GM19035 (cell line): Measurements from ENCODE around the gene STH.
"Not testable (repeated sequence)": the region's sequence is repeated elsewhere in the genome, so short reads cannot be mapped to it uniquely, and the experiment has no call there.

Source experiments
- ATAC-seq: cut with Tn5 transposase; IDR thresholded peaks from one replicate; pipeline ENCODE4 v1.9.1; 2021; ENCODE audit not compliant: unreplicated experiment

Gene STH

GRCh38 chr17:46002973-46003316 lies 3.9 kb downstream of the STH start:
- ATAC-seq, result no peak

GRCh38 chr17:46003907-46004748 lies 5.1 kb downstream of the STH start:
- ATAC-seq, result no peak

DNA sequence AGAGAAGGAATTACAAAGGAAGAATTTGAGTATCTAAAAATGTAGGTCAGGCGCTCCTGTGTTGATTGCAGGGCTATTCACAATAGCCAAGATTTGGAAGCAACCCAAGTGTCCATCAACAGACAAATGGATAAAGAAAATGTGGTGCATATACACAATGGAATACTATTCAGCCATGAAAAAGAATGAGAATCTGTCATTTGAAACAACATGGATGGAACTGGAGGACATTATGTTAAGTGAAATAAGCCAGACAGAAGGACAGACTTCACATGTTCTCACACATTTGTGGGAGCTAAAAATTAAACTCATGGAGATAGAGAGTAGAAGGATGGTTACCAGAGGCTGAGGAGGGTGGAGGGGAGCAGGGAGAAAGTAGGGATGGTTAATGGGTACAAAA lies 7.0 kb downstream of the STH start:
- not testable (repeated sequence) for ATAC-seq

GRCh38 chr17:46007461-46007965 lies 8.5 kb downstream of the STH start:
- ATAC-seq, result no peak

GRCh38 chr17:46008591-46008990 lies 9.5 kb downstream of the STH start:
- no peak for ATAC-seq

DNA sequence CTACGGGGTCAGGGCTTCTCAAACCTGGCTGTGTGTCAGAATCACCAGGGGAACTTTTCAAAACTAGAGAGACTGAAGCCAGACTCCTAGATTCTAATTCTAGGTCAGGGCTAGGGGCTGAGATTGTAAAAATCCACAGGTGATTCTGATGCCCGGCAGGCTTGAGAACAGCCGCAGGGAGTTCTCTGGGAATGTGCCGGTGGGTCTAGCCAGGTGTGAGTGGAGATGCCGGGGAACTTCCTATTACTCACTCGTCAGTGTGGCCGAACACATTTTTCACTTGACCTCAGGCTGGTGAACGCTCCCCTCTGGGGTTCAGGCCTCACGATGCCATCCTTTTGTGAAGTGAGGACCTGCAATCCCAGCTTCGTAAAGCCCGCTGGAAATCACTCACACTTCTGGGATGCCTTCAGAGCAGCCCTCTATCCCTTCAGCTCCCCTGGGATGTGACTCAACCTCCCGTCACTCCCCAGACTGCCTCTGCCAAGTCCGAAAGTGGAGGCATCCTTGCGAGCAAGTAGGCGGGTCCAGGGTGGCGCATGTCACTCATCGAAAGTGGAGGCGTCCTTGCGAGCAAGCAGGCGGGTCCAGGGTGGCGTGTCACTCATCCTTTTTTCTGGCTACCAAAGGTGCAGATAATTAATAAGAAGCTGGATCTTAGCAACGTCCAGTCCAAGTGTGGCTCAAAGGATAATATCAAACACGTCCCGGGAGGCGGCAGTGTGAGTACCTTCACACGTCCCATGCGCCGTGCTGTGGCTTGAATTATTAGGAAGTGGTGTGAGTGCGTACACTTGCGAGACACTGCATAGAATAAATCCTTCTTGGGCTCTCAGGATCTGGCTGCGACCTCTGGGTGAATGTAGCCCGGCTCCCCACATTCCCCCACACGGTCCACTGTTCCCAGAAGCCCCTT lies 10.9 kb downstream of the STH start:
- no peak for ATAC-seq

DNA sequence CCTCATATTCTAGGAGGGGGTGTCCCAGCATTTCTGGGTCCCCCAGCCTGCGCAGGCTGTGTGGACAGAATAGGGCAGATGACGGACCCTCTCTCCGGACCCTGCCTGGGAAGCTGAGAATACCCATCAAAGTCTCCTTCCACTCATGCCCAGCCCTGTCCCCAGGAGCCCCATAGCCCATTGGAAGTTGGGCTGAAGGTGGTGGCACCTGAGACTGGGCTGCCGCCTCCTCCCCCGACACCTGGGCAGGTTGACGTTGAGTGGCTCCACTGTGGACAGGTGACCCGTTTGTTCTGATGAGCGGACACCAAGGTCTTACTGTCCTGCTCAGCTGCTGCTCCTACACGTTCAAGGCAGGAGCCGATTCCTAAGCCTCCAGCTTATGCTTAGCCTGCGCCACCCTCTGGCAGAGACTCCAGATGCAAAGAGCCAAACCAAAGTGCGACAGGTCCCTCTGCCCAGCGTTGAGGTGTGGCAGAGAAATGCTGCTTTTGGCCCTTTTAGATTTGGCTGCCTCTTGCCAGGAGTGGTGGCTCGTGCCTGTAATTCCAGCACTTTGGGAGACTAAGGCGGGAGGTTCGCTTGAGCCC lies 11.6 kb downstream of the STH start:
- ATAC-seq, result no peak

DNA sequence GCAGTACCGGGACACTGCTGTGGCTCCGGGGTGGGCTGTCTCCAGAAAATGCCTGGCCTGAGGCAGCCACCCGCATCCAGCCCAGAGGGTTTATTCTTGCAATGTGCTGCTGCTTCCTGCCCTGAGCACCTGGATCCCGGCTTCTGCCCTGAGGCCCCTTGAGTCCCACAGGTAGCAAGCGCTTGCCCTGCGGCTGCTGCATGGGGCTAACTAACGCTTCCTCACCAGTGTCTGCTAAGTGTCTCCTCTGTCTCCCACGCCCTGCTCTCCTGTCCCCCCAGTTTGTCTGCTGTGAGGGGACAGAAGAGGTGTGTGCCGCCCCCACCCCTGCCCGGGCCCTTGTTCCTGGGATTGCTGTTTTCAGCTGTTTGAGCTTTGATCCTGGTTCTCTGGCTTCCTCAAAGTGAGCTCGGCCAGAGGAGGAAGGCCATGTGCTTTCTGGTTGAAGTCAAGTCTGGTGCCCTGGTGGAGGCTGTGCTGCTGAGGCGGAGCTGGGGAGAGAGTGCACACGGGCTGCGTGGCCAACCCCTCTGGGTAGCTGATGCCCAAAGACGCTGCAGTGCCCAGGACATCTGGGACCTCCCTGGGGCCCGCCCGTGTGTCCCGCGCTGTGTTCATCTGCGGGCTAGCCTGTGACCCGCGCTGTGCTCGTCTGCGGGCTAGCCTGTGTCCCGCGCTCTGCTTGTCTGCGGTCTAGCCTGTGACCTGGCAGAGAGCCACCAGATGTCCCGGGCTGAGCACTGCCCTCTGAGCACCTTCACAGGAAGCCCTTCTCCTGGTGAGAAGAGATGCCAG lies 12.9 kb downstream of the STH start:
- ATAC-seq, result no peak

DNA sequence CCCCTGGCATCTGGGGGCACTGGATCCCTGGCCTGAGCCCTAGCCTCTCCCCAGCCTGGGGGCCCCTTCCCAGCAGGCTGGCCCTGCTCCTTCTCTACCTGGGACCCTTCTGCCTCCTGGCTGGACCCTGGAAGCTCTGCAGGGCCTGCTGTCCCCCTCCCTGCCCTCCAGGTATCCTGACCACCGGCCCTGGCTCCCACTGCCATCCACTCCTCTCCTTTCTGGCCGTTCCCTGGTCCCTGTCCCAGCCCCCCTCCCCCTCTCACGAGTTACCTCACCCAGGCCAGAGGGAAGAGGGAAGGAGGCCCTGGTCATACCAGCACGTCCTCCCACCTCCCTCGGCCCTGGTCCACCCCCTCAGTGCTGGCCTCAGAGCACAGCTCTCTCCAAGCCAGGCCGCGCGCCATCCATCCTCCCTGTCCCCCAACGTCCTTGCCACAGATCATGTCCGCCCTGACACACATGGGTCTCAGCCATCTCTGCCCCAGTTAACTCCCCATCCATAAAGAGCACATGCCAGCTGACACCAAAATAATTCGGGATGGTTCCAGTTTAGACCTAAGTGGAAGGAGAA lies 13.5 kb downstream of the STH start:
- ATAC-seq, result no peak

- no peak for ATAC-seq
Measured at GRCh38 chr17:46013127-46013501, 14.1 kb downstream of the STH start.

DNA sequence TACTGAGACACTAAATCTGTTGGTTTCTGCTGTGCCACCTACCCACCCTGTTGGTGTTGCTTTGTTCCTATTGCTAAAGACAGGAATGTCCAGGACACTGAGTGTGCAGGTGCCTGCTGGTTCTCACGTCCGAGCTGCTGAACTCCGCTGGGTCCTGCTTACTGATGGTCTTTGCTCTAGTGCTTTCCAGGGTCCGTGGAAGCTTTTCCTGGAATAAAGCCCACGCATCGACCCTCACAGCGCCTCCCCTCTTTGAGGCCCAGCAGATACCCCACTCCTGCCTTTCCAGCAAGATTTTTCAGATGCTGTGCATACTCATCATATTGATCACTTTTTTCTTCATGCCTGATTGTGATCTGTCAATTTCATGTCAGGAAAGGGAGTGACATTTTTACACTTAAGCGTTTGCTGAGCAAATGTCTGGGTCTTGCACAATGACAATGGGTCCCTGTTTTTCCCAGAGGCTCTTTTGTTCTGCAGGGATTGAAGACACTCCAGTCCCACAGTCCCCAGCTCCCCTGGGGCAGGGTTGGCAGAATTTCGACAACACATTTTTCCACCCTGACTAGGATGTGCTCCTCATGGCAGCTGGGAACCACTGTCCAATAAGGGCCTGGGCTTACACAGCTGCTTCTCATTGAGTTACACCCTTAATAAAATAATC lies 14.6 kb downstream of the STH start:
- no peak for ATAC-seq

DNA sequence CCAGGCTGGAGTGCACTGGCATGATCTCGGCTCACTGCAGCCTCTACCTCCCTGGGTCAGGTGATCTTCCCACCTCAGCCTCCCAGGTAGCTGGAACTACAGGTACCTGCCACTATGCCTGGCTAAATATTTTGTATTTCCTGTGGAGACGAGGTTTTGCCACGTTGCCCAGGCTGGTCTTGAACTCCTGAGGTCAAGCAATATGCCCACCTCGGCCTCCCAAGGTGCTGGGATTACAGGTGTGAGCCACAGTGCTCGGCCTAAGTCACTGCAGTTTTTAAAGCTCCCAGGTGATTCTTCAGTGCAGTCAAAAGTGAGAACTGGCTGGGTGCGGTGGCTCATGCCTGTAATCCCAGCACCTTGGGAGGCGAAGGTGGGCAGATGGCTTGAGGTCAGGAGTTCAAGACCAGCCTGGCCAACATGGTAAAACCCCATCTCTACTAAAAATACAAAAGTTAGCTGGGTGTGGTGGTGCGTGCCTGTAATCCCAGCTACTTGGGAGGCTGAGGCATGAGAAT lies 20.4 kb downstream of the STH start:
- ATAC-seq, result not testable (repeated sequence)

DNA sequence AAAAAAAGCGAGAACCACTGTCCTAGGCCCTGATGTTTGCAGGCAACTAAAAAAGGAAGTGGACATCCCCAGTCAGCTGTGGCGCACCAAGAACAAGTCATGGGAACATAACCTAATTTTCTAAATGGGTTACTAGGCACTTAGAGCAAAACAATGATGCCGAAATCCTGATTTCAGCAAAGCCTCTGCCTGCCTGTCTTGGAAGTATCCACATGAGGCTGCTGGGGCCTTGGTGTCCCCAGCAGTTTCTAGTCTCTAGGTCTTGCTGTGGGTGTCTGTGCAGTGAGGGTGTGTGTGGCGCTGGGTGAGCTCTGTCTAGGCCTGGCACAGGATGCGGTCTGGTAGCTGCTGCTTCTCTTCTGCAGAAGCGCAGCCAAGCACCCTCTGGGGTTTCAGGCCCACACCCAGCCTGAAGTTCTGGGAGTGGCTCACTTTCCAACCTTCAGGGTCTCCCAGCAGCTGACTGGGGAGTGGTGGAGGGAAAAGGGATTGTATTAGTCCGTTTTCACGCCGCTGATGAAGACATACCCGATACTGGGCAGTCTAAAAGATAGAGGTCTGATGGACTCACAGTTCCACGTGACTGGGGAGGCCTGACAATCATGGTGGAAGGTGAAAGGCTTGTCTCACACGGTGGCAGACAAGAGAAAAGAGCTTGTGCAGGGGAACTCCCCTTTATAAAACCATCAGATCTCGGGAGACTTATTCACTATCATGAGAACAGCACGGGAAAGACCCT lies 21.1 kb downstream of the STH start:
- ATAC-seq, result no peak

- ATAC-seq, result no peak
Measured at GRCh38 chr17:46020998-46021397, 21.9 kb downstream of the STH start.

- ATAC-seq, result not testable (repeated sequence)
Measured at GRCh38 chr17:46023366-46023765, 24.3 kb downstream of the STH start.

DNA sequence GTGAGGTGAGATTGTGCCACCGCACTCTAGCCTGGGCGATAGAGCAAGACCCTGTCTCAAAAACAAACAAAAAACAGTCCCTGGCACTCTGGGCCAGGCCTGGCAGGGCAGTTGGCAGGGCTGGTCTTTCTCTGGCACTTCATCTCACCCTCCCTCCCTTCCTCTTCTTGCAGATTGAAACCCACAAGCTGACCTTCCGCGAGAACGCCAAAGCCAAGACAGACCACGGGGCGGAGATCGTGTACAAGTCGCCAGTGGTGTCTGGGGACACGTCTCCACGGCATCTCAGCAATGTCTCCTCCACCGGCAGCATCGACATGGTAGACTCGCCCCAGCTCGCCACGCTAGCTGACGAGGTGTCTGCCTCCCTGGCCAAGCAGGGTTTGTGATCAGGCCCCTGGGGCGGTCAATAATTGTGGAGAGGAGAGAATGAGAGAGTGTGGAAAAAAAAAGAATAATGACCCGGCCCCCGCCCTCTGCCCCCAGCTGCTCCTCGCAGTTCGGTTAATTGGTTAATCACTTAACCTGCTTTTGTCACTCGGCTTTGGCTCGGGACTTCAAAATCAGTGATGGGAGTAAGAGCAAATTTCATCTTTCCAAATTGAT lies 24.8 kb downstream of the STH start:
- no peak for ATAC-seq

DNA sequence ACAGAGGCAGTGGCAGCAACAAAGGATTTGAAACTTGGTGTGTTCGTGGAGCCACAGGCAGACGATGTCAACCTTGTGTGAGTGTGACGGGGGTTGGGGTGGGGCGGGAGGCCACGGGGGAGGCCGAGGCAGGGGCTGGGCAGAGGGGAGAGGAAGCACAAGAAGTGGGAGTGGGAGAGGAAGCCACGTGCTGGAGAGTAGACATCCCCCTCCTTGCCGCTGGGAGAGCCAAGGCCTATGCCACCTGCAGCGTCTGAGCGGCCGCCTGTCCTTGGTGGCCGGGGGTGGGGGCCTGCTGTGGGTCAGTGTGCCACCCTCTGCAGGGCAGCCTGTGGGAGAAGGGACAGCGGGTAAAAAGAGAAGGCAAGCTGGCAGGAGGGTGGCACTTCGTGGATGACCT lies 25.5 kb downstream of the STH start:
- ATAC-seq, result no peak

GRCh38 chr17:46025060-46025459 lies 26.0 kb downstream of the STH start:
- ATAC-seq, result no peak
